A549 (cell line): Measurements from ENCODE around the gene GPBAR1.

Experiments
- CEBPB ChIP-seq, 2 experiments: fragments of >200 bp in 1 of 2; sonication (Bioruptor Twin) in 1 of 2; formaldehyde crosslinking in 1 of 2; IDR thresholded peaks; 2 replicates each; pipeline ENCODE4 v1.6.1; 2012 to 2016
- CTCF ChIP-seq: fragments of >200 bp; sonication (Bioruptor Twin); formaldehyde crosslinking; IDR thresholded peaks from 3 replicates; pipeline ENCODE4 v1.5.1; 2016
- JUNB ChIP-seq: fragments of >200 bp; sonication (Bioruptor Twin); formaldehyde crosslinking; IDR thresholded peaks from 2 replicates; pipeline ENCODE4 v1.6.1; 2016
- MAFK ChIP-seq: fragments of 450-650 bp; IDR thresholded peaks from 2 replicates; pipeline ENCODE4 v1.6.1; 2014; ENCODE audit not compliant: partially characterized antibody
- MAZ ChIP-seq: fragments of 150-350 bp; IDR thresholded peaks from 2 replicates; pipeline ENCODE4 v1.6.1; 2014; ENCODE audit warnings: antibody characterized with exemption, low read depth, low read length, borderline replicate concordance
- NR3C1 ChIP-seq: fragments of >200 bp; sonication (Bioruptor Twin); formaldehyde crosslinking; IDR thresholded peaks from 3 replicates; pipeline ENCODE4 v1.6.1; 2017
- RARB ChIP-seq: fragments of 250-450 bp; sonication (Bioruptor Pico); IDR thresholded peaks from 2 replicates; pipeline ENCODE4 v1.8.0; 2021; ENCODE audit warnings: mild to moderate bottlenecking, moderate library complexity
- RNF2 ChIP-seq: fragments of 200-600 bp; sonication (generic); IDR thresholded peaks from 2 replicates; pipeline ENCODE4 v1.6.1; 2016; ENCODE audit warnings: low read depth, mild to moderate bottlenecking, antibody characterized with exemption, moderate library complexity, borderline replicate concordance
- SMC3 ChIP-seq: fragments of >200 bp; sonication (Bioruptor Twin); formaldehyde crosslinking; IDR thresholded peaks from 3 replicates; pipeline ENCODE4 v1.6.1; 2018; ENCODE audit warnings: inconsistent platforms
- SREBF2 ChIP-seq: fragments of 450-650 bp; IDR thresholded peaks from 2 replicates; pipeline ENCODE4 v1.6.1; 2014; ENCODE audit warnings: mild to moderate bottlenecking, moderate library complexity
- TF ChIP-seq, protein P1 (sequence below): IDR thresholded peaks from 2 replicates; pipeline ENCODE4 v1.6.1; 2012

DNA sequence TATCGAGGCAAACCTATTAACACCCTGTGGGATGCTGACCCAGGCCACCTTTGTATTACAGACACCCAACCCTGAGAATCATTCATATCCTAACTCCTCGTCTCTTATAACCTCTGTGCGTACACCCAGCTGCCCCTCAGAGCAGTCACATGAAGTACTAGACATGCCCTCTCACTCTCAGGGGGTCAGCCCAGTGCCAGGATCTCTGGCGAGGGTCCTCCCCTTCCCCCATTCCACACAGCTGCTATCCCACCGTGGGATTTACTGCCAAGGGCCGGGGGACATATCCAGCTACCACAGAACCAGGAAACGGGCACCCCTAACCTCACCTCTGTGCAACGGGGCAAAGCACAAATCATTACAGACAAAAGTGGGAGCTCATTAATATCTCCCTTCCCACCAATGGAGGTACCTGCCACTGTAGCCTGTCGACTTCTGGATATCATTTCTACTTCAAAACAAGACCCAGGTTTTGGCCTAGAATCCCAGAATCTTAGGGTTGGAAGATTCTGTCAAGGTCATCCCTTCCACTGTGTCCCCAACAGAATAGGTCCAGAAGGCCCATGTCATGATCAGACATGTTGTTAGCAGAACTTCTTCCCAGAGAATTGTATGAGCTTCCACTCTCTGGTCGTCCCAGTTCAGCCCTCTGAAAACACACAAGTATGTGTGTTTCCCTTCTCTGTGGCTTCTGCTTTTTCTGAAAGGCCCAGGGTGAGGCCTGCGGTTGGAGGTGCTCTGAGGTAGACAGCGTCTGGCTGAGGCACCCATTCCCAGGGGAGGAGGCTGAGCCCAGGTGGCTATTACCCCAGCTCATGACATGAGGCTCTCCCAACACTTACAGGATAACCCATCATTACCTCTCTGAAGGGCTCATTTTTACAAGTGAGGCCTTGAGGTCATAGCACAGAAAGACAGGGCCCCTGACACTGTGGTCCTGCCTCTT lies 29.8 kb downstream of the GPBAR1 start:
- TF ChIP-seq SREBF2 (no peak), RNF2 (no peak), JUNB (no peak), SMC3 (no peak), CTCF (no peak), CEBPB (IDR thresholded peaks at IDR 0.05) (no peak), RARB (CRISPR knock-in tag) (no peak), MAZ (no peak), NR3C1 (no peak), MAFK (no peak)
- TF ChIP-seq, protein P1, sequence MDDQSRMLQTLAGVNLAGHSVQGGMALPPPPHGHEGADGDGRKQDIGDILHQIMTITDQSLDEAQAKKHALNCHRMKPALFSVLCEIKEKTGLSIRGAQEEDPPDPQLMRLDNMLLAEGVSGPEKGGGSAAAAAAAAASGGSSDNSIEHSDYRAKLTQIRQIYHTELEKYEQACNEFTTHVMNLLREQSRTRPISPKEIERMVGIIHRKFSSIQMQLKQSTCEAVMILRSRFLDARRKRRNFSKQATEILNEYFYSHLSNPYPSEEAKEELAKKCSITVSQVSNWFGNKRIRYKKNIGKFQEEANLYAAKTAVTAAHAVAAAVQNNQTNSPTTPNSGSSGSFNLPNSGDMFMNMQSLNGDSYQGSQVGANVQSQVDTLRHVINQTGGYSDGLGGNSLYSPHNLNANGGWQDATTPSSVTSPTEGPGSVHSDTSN = no peak
